CD14-positive monocyte (primary cell): Measurements from ENCODE around the gene ZNF614. TPM values are rescaled to one million over a fixed set of nuclear protein-coding genes. Genes with fewer than 3 reads are reported as not detected.

Source experiments
- DNase-seq, 3 donors: peaks; one replicate each; pipeline ENCODE4 v3.0.0-alpha.2; 2011 to 2022
- H2AFZ ChIP-seq: 2 replicates; pipeline ENCODE4 v1.6.0; 2012; ENCODE audit warnings: mild to moderate bottlenecking, low read depth, low read length, inconsistent platforms; ENCODE audit not compliant: insufficient read depth, poor library complexity, severe bottlenecking
- H3K27ac ChIP-seq, 2 donors: 1 replicate in 1 of 2; 2 replicates in 1 of 2; pipeline ENCODE4 v1.5.1; 2012 to 2013; ENCODE audit warnings: low read length in 2 of 2, control low read depth in 1 of 2, inconsistent platforms in 1 of 2, low read depth in 1 of 2, mild to moderate bottlenecking in 1 of 2
- H3K27me3 ChIP-seq, 2 donors: one replicate each; pipeline versions ENCODE4 v1.6.0 to v1.6.1; 2011 to 2013; ENCODE audit warnings: low read length in 2 of 2; ENCODE audit not compliant: control insufficient read depth in 2 of 2, insufficient read depth in 2 of 2
- H3K36me3 ChIP-seq, 2 donors: replicated peaks in 1 of 2; 1 replicate in 1 of 2; 2 replicates in 1 of 2; pipeline versions ENCODE4 v1.5.1 to v1.6.1; 2012 to 2013; ENCODE audit warnings: low read length in 2 of 2, control low read depth in 1 of 2, inconsistent platforms in 1 of 2, mild to moderate bottlenecking in 1 of 2; ENCODE audit not compliant: insufficient read depth in 2 of 2, control insufficient read depth in 1 of 2
- H3K4me1 ChIP-seq, 2 donors: 1 replicate in 1 of 2; 2 replicates in 1 of 2; pipeline versions ENCODE4 v1.5.1 to v1.6.1; 2012 to 2013; ENCODE audit warnings: low read length in 2 of 2, control low read depth in 1 of 2, inconsistent platforms in 1 of 2, mild to moderate bottlenecking in 1 of 2, moderate library complexity in 1 of 2; ENCODE audit not compliant: insufficient read depth in 2 of 2, control insufficient read depth in 1 of 2
- H3K4me2 ChIP-seq: replicated peaks from 2 replicates; pipeline ENCODE3; 2012; ENCODE audit warnings: low read length, moderate library complexity, mild to moderate bottlenecking; ENCODE audit not compliant: poor library complexity, severe bottlenecking; ENCODE audit errors: extremely low read depth
- H3K4me3 ChIP-seq, 3 experiments: fragments of 200-600 bp in 1 of 3; sonication (generic) in 1 of 3; replicated peaks in 1 of 3; 1 replicate in 2 of 3; 2 replicates in 1 of 3; pipeline ENCODE4 v1.5.1; 2011 to 2013; ENCODE audit warnings: low read length in 3 of 3, mild to moderate bottlenecking in 3 of 3, control low read depth in 2 of 3, low read depth in 2 of 3, inconsistent platforms in 1 of 3, moderate library complexity in 1 of 3
- H3K79me2 ChIP-seq: 2 replicates; pipeline ENCODE4 v1.6.0; 2012; ENCODE audit warnings: mild to moderate bottlenecking, control low read depth, inconsistent platforms, low read length, moderate library complexity; ENCODE audit not compliant: insufficient read depth
- H3K9ac ChIP-seq: 2 replicates; pipeline ENCODE4 v1.6.0; 2017; ENCODE audit warnings: low read length, mild to moderate bottlenecking; ENCODE audit not compliant: insufficient read depth, poor library complexity, severe bottlenecking
- H3K9me3 ChIP-seq, 2 donors: replicated peaks in 1 of 2; 1 replicate in 1 of 2; 2 replicates in 1 of 2; pipeline versions ENCODE4 v1.5.1 to v1.6.1; 2012 to 2013; ENCODE audit warnings: low read length in 2 of 2, control low read depth in 1 of 2; ENCODE audit not compliant: control insufficient read depth in 1 of 2, insufficient read depth in 1 of 2
- H4K20me1 ChIP-seq: 2 replicates; pipeline ENCODE4 v1.6.0; 2012; ENCODE audit warnings: mild to moderate bottlenecking, low read length, control low read depth, moderate library complexity; ENCODE audit not compliant: insufficient read depth
- H3K27ac Mint-ChIP-seq, 7 donors: one replicate each; pipeline ENCODE4 v1.8.0; 2020; ENCODE audit warnings: mild to moderate bottlenecking in 7 of 7, mixed read lengths in 7 of 7, moderate library complexity in 6 of 7, inconsistent platforms in 2 of 7
- H3K27me3 Mint-ChIP-seq, 3 donors: one replicate each; pipeline ENCODE4 v1.8.0; 2021 to 2022; ENCODE audit warnings: low read depth in 3 of 3, mild to moderate bottlenecking in 3 of 3, mixed read lengths in 3 of 3, moderate library complexity in 3 of 3, inconsistent platforms in 1 of 3
- H3K36me3 Mint-ChIP-seq, 2 donors: one replicate each; pipeline ENCODE4 v1.8.0; 2020; ENCODE audit warnings: mixed read lengths in 2 of 2, inconsistent platforms in 1 of 2, mild to moderate bottlenecking in 1 of 2
- H3K4me1 Mint-ChIP-seq: one replicate; pipeline ENCODE4 v1.8.0; 2020; ENCODE audit warnings: mild to moderate bottlenecking, mixed read lengths
- H3K4me3 Mint-ChIP-seq, 2 donors: one replicate each; pipeline ENCODE4 v1.8.0; 2020; ENCODE audit warnings: mild to moderate bottlenecking in 2 of 2, mixed read lengths in 2 of 2, moderate library complexity in 1 of 2
- H3K9me3 Mint-ChIP-seq, 7 donors: one replicate each; pipeline ENCODE4 v1.8.0; 2020 to 2022; ENCODE audit warnings: mixed read lengths in 7 of 7, mild to moderate bottlenecking in 6 of 7, moderate library complexity in 6 of 7, inconsistent platforms in 2 of 7
- CTCF ChIP-seq: fragments of 200-600 bp; IDR thresholded peaks from one replicate; pipeline ENCODE4 v1.8.0; 2022; ENCODE audit warnings: antibody characterized with exemption, mild to moderate bottlenecking
- WGBS: methylation state at CpG from one replicate; pipeline ENCODE4 v1.1.5; 2013; ENCODE audit warnings: missing lambda C conversion rate; ENCODE audit not compliant: insufficient coverage; 5-methylcytosine and 5-hydroxymethylcytosine counted together
- intact Hi-C, 2 donors: fragments of 100-400 bp; cut with micrococcal nuclease; formaldehyde crosslinking; loops; one replicate each; pipeline versions ENCODE4 v1.15.0 to v1.15.1; 2023
- polyA plus RNA-seq, 3 donors: library from polyadenylated mRNA; depleted of rRNA in 1 of 3; unstranded in 2 of 3; stranded (reverse) in 1 of 3; fragments of 300-500 nt in 2 of 3; fragments of >200 nt in 1 of 3; fragmentation: Illumina TruSeq in 2 of 3; gene quantifications; 1 replicate in 2 of 3; 2 replicates in 1 of 3; pipeline ENCODE4 v1.2.3, GENCODE V29; 2012 to 2021

The ZNF614 gene
- polyA plus RNA-seq, 3 donors, result 0.65 to 3.1 (median 1.0) TPM

GRCh38 chr19:52020506-52020905 lies 7.7 kb downstream of the ZNF614 start:
- H3K36me3 ChIP-seq, result peaks cover 65 to 99% of the 10 kb centered on the region in 2 donors
- no peak for DNase-seq
- no peak overlapping the region for H3K9ac ChIP-seq
- no peaks in the 10 kb centered on the region for H3K27me3 Mint-ChIP-seq
- peaks cover 62 to 95% of the 10 kb centered on the region in 2 donors for H3K9me3 ChIP-seq
- no peak overlapping the region for H3K4me2 ChIP-seq
- H3K27ac ChIP-seq, result no peak overlapping the region
- no peaks in the 10 kb centered on the region for H3K4me1 Mint-ChIP-seq
- H3K36me3 Mint-ChIP-seq, result peaks cover 87 to 95% of the 10 kb centered on the region in 2 donors
- intact Hi-C loops, result loop anchor here in 1 of 2 donors (10.0 kb wide), 1 partner anchor 174 kb away; the partner anchor contains the start of gene PPP2R1A
- H3K4me1 ChIP-seq, result no peaks in the 10 kb centered on the region
- no peak for TF ChIP-seq CTCF
- H3K27ac Mint-ChIP-seq, result no peak overlapping the region
- peaks cover 70 to 97% (median 93%) of the 10 kb centered on the region in 7 donors for H3K9me3 Mint-ChIP-seq
- H3K4me3 ChIP-seq, result peak overlapping the region in 1 of 3 experiments; percentile 12
- no peaks in the 10 kb centered on the region for H4K20me1 ChIP-seq
- WGBS, result 90% methylated on average over 2 of the region's 4 CpGs
- no peaks in the 10 kb centered on the region for H3K27me3 ChIP-seq
- H2AFZ ChIP-seq, result no peak overlapping the region
- no peaks in the 10 kb centered on the region for H3K79me2 ChIP-seq
- H3K4me3 Mint-ChIP-seq, result no peak overlapping the region

- Histone ChIP-seq H4K20me1 (no peaks in the 10 kb centered on the region), H3K4me3 (no peak overlapping the region), H3K9ac (no peak overlapping the region), H3K79me2 (peaks cover 6% of the 10 kb centered on the region), H3K9me3 (peaks cover 41 to 70% of the 10 kb centered on the region in 2 donors), H3K27me3 (no peaks in the 10 kb centered on the region), H3K36me3 (peaks cover 0 to 6% of the 10 kb centered on the region in 2 donors), H2AFZ (no peak overlapping the region), H3K4me1 (peaks cover 7 to 12% of the 10 kb centered on the region in 2 donors), H3K4me2 (no peak overlapping the region), H3K27ac (no peak overlapping the region)
- H3K4me3 Mint-ChIP-seq, result no peak overlapping the region
- WGBS, result no CpG with 5 or more reads among the region's 1 CpG
- H3K4me1 Mint-ChIP-seq, result peaks cover 15% of the 10 kb centered on the region
- no peak for DNase-seq
- intact Hi-C loops, result no loop called here
- H3K9me3 Mint-ChIP-seq, result peaks cover 30 to 74% (median 66%) of the 10 kb centered on the region in 7 donors
- no peak overlapping the region for H3K27ac Mint-ChIP-seq
- H3K27me3 Mint-ChIP-seq, result peaks cover 0 to 3% (median 0%) of the 10 kb centered on the region in 3 donors
- peaks cover 12 to 21% of the 10 kb centered on the region in 2 donors for H3K36me3 Mint-ChIP-seq
- no peak for TF ChIP-seq CTCF
These were observed 17.5 kb downstream of the ZNF614 start for GRCh38 chr19:52010674-52011073.
